T1000 (cell line): ENCODE data around the gene KCNH2.

ENCODE experiments used
- DNase-seq: peaks from one replicate; lab custom pipeline; 2025; ENCODE audit warnings: mixed read lengths; lab: John Stamatoyannopoulos, UW

The KCNH2 gene

DNA sequence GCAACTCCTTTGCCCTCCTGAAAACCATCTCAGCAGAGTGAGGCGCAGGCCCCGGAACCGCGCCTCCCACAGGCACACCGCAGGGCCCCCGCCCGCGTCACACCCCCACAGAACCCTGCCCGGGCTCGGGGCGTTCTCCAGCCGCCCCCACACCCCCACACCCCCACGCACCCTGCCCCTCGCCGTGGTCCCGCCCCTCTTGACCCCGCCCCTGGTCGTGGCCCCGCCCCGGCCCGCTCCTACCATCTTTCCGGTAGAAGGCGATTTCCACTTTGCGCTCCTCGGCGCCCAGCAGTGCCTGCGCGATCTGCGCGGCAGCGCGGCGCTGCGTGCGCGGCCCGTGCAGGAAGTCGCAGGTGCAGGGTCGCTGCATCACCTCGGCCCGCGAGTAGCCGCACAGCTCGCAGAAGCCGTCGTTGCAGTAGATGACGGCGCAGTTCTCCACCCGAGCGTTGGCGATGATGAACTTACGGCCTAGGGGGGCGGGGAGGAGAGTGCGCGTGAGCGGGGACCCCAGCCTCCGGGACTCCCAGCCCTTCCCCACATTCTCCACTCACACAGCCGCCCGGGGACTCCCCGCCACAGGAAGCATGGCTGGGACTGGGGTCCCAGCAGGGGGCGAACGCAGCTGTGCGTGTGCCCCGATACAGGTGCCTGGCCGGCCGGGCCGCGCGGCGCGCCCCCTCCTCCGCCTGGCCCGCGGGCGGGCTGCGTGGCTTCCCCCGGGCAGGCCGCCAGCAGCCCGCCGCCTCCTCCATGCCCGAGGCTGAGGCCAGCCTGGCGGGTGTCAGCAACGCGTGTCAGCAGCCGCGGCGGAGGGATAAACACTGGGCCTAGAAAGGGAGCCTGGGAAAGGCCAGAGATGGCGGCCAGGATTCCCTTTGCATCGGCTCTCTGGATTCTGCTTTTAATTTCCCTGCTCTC, 3.4 kb downstream of the KCNH2 start:
- DNase-seq, result no peak

DNA sequence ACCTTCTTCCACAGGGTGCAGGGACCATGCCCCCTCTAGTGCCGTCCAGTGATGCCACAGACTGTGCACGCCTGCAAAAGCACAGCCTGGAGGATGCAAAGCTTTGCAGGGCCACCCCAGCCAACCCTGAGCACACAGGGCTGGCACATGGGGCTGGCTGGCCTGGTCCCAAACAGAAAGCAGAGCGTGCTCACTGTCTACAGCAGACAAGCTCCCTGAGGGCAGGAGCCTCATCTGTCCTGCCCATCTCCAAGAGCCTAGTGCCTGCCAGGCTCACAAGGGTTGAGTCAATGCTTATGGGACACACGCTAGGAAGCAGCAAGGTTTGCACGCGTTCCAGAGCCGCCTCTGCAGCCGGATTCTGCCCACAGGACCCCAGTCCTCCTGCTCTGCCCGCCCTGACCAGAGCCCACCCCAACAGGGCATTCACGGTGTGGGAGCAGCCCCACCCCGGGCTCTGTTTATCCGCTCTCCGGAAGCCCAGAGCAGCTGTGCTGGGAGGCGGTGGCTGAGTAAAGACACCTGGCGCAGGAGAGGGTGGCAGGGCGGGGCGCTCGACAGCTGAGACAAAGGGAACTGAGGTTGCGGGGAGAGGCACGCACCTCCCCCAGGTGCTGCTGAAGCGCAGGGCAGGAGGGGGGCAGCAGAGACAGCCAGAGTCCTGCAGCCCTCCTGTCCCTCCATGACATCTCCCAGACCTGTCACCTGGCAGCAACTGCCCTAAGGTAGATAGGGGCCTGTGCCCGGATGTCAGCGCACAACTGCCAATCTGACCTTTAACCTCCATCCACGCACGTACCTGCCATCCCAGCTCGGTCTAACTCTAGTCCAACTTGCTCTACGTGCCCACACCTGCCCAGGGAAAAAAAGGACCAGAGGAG, 4.3 kb downstream of the KCNH2 start:
- no peak for DNase-seq

DNA sequence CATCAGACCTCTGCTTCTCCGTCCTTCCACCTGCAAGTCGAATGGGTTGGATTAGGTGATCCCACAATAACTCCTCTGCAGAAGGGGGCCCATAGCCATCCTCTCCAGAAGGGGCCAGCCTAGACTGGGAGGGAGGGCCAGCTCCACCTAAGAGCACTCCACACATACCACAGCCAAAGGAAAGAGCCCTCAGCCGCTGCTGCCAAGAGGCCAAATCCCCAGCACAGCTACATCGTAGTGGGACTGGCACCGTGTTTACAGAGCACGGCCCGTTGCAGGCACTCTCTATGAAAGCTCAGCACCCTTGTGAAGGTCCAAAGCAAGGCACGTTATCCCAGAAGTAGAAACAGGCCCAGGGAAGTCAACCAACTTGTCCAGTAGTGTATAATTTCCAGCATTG, 5.4 kb downstream of the KCNH2 start:
- no peak for DNase-seq

DNA sequence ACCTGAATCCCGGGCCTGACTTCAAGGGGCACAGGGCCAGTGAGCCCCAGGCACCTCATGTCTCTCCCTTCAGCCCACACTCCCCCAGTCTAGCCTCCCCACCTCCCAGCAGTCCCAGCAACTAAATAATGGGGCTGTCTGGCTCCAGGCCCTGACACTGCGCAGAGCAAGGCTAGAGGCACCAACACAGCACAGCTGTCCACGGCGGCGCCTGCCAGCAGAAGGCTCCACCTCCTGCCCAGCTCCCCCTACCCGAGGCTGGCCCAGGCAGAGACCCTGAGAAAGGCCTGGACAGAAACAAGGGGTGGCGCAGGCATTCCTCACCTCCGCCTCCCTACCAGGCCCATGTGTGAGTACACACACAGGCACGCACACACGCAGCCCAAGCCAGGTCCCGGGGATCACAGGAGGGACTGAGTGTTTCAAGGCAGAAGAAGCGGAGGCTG, 6.1 kb downstream of the KCNH2 start:
- DNase-seq, result no peak

DNA sequence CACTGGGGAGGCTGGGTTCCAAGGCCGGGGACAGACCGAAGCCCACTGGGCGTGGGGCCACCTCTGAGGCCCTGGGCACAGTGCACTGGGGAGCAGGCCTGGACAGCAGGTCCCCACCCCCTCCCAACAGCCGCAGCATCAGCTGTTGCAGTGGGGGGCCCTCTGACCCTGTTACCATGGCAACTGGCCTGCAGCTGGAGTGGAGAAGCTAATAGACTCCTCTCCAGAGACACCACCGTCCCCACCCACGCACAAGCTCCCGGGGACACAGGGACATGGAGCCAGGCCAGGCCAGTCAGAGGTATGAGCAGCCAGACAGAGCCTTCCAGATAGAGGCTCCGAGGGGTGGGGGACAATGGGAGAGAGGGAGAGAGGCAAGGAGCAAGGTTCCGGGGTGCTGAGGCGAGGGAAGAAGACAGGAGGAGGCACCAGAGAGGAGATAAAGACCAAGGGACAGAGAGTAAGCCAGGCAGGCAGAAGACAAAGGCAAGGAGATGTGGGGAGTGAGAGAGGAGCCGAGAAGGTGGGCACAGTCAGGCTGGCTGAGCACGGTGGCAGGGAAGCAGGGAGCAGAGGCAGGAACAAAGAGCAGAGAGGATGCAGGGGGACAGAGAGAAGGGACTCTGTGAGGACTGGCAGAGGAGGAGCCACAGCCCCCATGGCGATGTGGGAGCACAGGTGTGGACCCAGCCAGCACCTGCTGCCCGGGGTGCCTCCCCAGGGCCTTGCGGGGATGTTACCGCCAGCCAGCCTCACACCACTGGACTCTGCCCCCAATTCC, 6.7 kb downstream of the KCNH2 start:
- no peak for DNase-seq

DNA sequence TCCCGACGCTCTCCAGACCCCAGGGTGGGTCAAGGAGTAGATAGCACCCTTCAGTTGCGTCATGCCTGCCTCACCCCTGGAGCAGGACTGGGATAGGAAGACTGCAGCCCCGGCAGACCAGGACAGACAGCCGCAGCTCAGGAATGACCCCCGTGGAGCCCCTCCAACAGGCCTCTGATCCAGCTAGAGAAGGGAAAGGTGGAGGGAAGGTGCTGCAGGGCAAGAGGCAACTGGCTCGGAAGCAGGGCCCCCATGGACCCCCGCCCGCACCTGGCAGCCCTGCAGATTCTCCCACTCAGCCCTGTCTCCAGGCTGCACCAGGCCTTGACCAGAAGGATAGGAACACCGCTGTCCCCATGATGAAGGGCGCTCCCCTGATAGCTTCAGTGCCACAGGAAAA, 7.7 kb downstream of the KCNH2 start:
- DNase-seq, result no peak

DNA sequence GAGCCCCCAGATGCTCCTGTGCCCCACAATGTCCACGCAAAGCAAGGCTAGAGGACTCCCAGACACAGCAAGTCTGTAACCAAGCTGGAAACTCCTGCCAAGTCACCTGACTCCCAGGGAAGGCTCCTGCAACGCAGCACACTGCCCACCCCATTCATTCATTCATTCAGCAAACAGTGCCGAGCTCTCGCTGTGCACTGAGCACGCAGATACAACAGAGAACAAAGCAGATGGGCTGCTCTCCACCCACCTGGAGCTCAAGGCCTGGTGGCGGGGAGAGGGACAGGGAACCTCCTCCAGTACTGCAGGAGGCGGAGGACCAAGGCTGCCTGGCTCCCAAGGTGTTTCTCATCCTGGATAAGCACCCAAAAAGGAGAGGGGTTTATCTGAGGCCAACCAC, 8.6 kb downstream of the KCNH2 start:
- no peak for DNase-seq

DNA sequence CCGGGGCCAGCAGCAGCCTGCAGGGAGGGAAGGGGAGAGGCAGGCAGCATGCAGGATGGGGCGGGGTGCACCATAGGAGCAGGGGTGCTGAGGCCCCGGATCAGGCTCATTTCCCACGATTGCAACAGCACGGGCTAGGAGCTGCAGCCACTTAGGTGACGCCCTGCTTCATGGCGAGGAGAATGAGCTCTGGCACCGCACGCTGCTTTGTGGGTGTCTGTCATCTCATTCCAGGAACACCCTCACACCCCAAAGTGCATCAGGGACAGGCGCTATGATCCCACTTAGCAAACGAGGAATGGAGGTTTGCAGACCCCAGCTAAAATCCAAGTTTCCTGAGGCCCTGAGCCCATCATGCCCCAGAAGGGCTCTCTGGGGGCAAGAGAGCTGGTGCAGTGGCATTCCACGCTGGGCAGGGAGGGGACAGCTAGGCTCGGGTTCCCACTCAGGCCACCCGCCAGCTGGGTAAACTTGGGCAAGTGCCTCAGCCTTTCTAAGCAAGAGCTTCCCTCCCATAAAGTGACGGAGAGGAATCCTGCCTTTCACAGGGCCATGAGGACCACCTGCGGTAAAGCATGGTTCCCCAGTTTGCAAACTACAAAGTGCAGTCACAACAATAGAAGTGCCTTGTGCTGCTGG, 9.3 kb downstream of the KCNH2 start:
- no peak for DNase-seq

DNA sequence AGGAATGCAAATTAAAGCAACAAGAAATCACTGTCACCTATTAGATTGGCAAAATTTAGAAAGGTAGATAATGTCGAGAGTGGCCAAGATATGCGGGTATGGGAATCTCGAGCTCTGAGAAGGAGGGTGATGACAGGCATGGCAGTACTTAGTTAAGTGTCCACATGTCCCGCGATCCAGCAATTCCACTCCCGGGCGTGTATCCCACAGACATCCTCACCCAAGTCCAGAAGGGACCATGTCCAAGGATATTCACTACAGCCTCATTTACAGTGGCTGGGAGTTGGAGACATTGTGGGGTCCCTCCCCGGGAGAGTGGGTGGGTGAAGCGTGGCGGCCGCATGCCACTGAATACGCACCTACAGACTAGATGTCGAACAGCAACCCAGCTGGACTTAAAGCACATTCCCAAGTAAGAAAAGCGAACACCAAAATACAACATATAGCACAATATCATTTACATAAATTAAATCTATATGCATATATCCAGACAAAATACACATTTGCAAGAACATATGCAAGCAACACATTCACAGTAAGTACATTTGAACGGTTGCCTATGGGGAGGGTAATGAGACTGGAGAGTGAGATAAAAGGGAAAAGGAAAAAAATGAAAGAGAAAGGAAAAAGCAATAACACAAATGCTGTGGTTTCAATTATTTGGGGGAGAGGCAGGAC, 9.9 kb downstream of the KCNH2 start:
- DNase-seq, result no peak

DNA sequence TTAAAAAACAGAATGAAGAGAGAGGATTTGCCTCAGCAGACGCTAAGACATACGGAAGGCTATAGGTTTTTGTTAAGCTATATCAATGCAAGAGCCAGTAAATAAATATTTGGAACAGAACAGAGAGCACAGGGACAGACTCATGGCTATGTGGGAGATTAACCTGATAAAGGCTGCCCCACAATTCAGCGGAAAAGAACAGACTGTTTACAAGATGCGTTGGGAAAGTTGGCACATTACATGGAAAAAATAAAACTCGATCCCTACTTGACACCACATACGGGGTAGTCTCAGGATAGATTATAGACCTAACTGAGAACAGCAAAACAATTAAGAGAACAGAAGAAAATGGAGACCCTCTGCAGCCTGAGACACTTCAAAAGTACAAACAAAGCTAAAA, 10.8 kb downstream of the KCNH2 start:
- no peak for DNase-seq

DNA sequence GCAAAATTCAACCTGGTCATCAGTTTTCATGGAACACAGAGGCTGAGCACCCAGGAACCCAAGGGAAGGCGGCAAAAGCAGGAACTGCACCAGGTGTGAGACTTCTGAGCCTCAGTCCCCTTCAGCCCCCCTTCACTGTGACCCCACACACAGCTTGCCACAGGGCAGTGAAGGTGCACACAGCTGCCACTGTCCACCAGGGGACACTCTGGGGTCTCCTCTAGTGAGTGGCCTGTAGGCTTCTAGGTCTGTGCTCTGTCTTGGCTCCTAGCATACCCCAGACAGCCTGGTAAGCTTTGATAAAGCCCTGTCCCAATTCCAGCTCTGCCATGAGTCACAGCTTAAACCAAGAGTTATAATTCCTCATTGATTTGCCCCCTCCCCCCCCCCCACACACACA, 12.1 kb downstream of the KCNH2 start:
- DNase-seq, result no peak

DNA sequence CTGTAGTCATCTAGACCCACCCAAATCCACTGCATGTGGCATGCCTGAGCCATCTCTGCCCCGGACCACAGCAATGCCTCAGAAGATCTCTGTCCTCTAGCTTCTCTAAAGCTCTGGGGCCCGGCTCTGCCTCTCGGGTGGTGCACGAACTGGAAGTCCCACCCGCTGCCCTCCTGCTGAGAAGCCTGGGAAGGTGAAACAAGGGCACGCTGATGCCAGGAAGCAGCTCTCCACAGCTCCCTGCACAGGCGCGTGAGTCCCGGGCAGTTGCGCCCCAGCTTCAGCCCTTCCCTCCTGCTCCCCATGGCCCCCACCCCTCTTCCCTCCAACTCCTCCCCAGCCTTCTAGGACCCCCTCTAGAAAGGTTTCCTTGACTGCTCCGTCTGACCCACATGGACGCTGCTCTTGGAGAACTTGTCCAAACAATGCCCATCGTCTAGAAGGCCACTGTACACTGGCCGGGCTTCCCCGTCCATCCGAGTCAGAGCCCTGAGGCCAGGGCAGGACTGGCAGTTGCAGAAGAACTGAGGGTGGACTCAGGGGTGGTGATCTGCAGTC, 12.8 kb downstream of the KCNH2 start:
- DNase-seq, result no peak

DNA sequence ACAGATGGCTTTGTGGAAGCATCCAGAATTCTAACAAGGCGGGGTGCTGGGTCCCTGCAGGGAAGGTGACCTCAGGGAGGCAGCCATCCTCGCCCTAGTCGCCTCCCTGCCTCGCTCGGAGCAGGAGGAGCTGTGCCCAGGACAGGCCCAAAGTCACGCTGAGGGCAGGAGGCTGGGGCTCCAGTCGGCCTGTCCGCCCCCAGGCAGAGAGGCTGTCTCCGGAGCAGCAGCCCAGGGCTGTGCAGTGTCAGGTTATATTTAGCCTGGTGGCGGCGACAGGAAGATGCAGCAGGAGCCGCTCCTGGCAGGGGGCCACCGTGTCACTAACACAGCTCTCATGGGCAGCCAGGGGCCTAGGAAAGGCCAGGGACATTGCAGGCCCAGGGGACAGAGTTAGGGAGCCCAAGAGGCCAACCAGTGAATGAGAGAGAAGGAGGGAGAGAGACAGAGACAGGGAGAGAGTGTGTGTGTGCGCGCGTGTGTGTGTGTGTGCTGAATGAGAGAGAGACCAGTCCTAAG, 13.5 kb downstream of the KCNH2 start:
- DNase-seq, result no peak

DNA sequence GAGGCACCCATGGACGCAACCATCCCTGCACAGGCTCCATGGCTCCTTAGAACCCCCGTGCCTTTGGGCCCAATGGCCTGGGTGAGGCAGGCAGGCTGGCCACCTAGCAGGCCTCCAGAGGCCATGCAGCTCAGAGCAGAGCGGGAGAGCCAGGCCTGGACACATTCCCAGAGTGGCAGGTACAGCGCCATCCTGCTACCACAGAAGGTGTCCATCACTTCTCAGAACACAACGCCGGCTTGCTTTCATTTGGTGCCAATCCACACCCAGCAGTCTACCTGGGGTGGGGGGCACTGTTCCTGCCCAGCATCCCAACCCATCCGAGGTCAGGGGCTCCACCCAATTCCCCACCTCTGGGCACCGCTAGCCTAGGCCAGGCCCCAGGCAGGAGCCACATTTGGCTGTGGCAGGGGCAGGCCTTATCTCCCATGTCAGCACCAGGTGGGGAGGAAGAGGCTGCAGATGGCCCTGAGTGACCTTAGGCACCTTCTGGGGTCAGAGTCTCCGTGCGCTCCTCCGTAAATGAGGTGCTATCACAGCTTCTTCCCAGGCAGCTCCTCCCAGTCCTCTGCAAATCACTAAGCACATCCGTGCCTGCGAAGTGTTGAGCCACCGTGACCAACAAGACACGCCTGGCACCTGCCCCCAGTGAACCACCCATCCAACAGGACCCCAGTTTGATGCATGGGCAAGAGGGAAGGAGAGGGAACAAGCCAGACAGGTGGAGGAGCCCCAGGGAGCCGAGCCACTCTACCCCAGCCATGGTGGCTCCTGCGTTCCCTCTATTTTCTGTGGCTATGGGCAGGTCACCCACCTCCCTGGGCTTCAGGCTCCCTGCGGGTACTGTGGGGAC, 14.2 kb downstream of the KCNH2 start:
- no peak for DNase-seq

DNA sequence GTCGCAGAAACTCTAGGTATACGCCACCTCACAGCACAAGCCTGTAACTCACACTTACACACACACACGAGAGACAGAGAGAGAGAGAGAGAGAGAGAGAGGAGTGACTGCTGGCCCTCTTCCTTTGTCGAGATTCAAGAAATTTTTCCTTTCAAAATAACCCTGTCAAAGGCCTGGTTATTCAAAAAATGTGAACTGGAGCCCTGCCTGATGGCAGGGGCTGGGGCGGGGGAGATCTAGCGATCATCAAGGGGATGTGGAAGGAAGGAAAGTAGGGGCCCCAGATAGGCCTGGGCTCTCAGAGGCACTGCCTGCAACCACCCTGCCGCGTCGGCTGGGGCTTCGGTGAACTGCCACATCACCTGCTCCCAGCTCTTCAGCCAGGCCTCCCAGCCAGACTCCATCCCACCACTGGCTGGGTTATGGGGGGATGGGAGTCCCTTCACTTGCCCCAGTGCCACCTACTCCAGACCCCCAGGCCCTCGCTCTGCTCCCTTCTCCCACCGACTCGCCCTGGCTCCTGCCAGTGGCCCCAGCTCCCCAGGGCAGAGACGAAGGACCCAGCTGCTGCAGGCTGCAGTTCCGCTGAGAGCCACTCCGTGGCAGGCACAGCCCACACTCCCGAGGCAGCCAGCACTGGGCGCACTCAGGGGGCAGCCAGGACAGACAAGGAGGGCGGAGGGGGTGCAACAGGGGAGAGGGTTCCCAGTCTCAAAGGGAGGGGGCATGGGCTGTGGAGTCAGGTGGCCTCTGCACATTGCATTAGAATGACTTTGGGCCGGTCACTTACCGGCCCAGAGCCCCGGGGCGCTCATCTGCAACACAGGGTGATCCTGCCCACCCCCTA, 15.3 kb downstream of the KCNH2 start:
- DNase-seq, result no peak

DNA sequence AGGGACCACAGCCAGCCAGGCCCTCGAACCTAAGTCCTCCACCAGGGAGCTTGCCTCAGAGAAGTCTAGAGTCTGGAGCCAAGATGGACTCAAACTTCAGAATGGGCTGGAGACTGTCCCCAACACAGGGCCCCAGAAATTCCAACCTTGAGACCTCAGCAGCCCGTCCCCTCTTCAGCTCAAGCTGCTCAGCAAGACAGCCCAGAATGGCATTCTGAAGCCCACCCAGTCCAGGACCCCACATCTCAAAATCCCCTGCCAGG, 15.9 kb downstream of the KCNH2 start:
- no peak for DNase-seq

DNA sequence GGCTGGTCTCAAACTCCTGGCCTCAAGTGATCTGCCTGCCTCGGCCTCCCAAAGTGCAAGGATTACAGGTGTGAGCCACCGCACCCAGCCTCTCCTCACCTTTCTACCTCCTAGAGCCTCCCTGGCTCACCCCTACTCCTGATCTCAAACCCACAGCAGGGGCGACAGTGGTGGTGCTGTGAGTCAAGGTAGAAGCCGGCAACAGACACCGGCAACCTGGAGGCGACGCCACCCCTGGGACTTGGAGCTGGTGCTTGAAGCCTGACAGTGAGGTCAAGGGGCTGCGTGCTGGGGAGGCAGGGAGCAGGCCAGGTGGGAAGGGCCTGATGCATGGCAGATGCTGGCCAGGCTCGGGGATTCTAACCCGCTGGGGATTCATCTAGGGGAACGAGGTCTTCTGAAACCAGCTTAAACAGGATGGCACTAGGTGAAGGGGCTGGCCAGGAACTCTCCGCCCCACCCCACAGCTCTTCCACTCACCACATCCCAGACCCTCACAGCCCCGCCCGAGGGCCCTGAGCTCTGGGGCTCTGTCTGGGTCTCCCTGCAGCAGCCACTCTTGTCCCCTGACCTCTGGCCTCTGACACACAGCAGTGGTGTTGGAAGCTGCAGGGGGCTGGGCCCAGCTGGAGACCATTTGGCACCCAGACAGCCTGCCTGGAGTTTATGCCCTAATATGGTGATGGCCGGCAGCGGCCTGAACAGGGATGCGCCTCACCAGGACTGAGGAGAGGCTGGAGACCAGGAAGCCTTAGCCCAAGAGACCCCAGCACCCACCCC, 16.4 kb downstream of the KCNH2 start:
- no peak for DNase-seq
